Gastrocnemius medialis (tissue), 4 donors: ENCODE results near the gene TMEM217. TPM values are rescaled to one million over a fixed set of nuclear protein-coding genes. Genes with fewer than 3 reads are reported as not detected.

Source experiments
- ATAC-seq, 2 donors: fragments of 150-250 bp; one replicate each; pipeline ENCODE4 v1.9.1; 2016
- DNase-seq, 2 donors: peaks; one replicate each; pipeline ENCODE4 v3.0.0-alpha.2; 2019
- H3K27ac ChIP-seq, 4 donors: fragments of 200-600 bp; sonication (generic); 1 replicate in 1 of 4; 2 replicates in 3 of 4; pipeline ENCODE4 v1.5.1; 2016 to 2018; ENCODE audit warnings: mild to moderate bottlenecking in 2 of 4, moderate library complexity in 1 of 4
- H3K27me3 ChIP-seq, 3 donors: fragments of 200-600 bp; sonication (generic) in 2 of 3; 1 replicate in 1 of 3; 2 replicates in 2 of 3; pipeline versions ENCODE4 v1.5.1 to v1.6.0; 2016 to 2019; ENCODE audit warnings: mild to moderate bottlenecking in 1 of 3, moderate library complexity in 1 of 3
- H3K36me3 ChIP-seq, 2 donors: fragments of 200-600 bp; sonication (generic) in 1 of 2; one replicate each; pipeline ENCODE4 v1.5.1; 2017 to 2018
- H3K4me1 ChIP-seq, 2 donors: fragments of 200-600 bp; sonication (generic) in 1 of 2; one replicate each; pipeline ENCODE4 v1.5.1; 2016 to 2017; ENCODE audit warnings: mild to moderate bottlenecking in 2 of 2
- H3K4me3 ChIP-seq, 4 donors: fragments of 200-600 bp; sonication (generic) in 3 of 4; 1 replicate in 1 of 4; 2 replicates in 3 of 4; pipeline ENCODE4 v1.5.1; 2016 to 2019; ENCODE audit warnings: mild to moderate bottlenecking in 2 of 4
- H3K9me3 ChIP-seq, 3 donors: fragments of 200-600 bp; sonication (generic) in 2 of 3; 1 replicate in 1 of 3; 2 replicates in 2 of 3; pipeline ENCODE4 v1.5.1; 2016 to 2019
- POLR2A ChIP-seq, 2 donors: fragments of 450-650 bp; IDR thresholded peaks; one replicate each; pipeline ENCODE4 v1.6.1; 2017; ENCODE audit warnings: antibody characterized with exemption in 2 of 2, mild to moderate bottlenecking in 2 of 2, moderate library complexity in 2 of 2
- in situ Hi-C, 4 donors: fragments of 200-750 bp; cut with MboI; loops; one replicate each; pipeline versions ENCODE4 v1.15.0 to v1.8.0; 2017; ENCODE audit warnings: low sequenced_read_pairs in 4 of 4
- intact Hi-C: fragments of 100-400 bp; cut with DNase I; formaldehyde crosslinking; loops from one replicate; pipeline ENCODE4 v1.15.1; 2023; ENCODE audit warnings: low total_unique reads
- total RNA-seq, 4 donors: library from RNA; depleted of rRNA; stranded (reverse); fragments of >200 nt; gene quantifications; one replicate each; pipeline versions ENCODE4 v1.1.0 to v1.2.3, GENCODE V29; 2016
- TF ChIP-seq, protein P1 (sequence below), 5 experiments: fragments of 450-650 bp in 3 of 5; fragments of 200-600 bp in 2 of 5; sonication (generic) in 2 of 5; IDR thresholded peaks in 4 of 5; conservative IDR thresholded peaks in 1 of 5; 1 replicate in 4 of 5; 2 replicates in 1 of 5; pipeline ENCODE4 v1.5.1; 2016 to 2019; ENCODE audit warnings: antibody characterized with exemption in 5 of 5, mild to moderate bottlenecking in 3 of 5, moderate library complexity in 3 of 5

Gene TMEM217
- total RNA-seq, 4 donors from 2014 or later: 0.22 TPM; not detected in 3

DNA sequence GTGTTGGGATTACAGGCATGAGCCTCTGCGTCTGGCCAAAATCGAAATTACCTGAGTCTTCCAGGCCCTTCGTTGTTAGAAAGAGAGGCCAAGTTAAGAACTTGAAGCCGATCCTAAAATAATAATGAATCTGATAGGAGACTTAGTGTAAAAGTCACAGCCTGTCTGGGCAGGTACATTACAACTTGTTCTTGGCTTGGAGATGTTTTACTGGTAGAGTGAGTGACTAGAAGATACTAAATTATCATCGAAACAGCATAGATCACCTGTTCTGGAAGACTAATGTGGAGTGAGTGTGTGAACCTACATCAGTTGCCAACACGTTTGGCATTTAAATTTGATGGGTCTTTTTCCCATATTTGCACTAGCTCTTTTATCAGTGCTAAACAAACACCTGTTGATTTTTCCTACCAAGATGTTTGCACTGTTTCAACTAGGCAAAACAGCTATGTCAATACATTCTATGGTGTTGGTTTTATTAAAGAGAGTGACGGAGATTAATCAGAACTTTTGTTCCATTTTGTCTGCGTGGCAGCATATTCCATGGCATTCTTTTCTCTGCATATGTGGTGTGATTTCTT lies 4.6 kb upstream of the TMEM217 start:
- no peak for TF ChIP-seq POLR2A (IDR thresholded peaks at IDR 0.05)
- TF ChIP-seq, protein P1, sequence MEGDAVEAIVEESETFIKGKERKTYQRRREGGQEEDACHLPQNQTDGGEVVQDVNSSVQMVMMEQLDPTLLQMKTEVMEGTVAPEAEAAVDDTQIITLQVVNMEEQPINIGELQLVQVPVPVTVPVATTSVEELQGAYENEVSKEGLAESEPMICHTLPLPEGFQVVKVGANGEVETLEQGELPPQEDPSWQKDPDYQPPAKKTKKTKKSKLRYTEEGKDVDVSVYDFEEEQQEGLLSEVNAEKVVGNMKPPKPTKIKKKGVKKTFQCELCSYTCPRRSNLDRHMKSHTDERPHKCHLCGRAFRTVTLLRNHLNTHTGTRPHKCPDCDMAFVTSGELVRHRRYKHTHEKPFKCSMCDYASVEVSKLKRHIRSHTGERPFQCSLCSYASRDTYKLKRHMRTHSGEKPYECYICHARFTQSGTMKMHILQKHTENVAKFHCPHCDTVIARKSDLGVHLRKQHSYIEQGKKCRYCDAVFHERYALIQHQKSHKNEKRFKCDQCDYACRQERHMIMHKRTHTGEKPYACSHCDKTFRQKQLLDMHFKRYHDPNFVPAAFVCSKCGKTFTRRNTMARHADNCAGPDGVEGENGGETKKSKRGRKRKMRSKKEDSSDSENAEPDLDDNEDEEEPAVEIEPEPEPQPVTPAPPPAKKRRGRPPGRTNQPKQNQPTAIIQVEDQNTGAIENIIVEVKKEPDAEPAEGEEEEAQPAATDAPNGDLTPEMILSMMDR (IDR thresholded peaks at IDR 0.05 in 4 of 5, conservative IDR thresholded peaks at IDR 0.05 in 1 of 5): no peak
- Histone ChIP-seq H3K4me3 (no peak overlapping the region), H3K36me3 (no peaks in the 10 kb centered on the region), H3K27me3 (no peaks in the 10 kb centered on the region), H3K9me3 (no peaks in the 10 kb centered on the region), H3K4me1 (peaks cover 44 to 52% of the 10 kb centered on the region in 2 donors), H3K27ac (peak overlapping the region; percentile 42 to 71 (median 54))
- in situ Hi-C loops: no loop called here
- peak in 1 of 2 donors; percentile 14 for ATAC-seq
- DNase-seq: no peak
- intact Hi-C loops: no loop called here

DNA sequence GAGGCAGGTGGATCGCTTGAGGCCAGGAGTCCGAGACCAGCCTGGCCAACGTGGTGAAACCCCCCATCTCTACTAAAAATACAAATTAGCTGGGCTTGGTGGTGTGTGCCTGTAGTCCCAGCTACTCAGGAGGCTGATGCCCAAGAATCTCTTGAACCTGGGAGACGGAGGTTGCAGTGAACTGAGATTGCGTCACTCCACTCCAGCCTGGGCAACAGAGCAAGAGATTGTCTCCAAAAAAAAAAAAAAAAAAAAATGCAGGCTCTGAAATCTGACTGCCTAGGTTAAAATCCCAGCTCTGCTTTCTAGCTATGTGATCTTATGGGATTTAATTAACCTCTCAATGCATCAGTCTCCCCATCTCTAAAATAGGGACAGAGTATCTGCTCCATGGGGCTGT lies 3.3 kb upstream of the TMEM217 start:
- in situ Hi-C loops: no loop called here
- TF ChIP-seq, protein P1 (IDR thresholded peaks at IDR 0.05 in 4 of 5, conservative IDR thresholded peaks at IDR 0.05 in 1 of 5): no peak
- no peak for TF ChIP-seq POLR2A (IDR thresholded peaks at IDR 0.05)
- Histone ChIP-seq H3K36me3 (no peaks in the 10 kb centered on the region), H3K9me3 (no peaks in the 10 kb centered on the region), H3K27me3 (no peaks in the 10 kb centered on the region), H3K27ac (no peak overlapping the region), H3K4me1 (peaks cover 49 to 56% of the 10 kb centered on the region in 2 donors), H3K4me3 (no peak overlapping the region)
- intact Hi-C loops: no loop called here
- DNase-seq (no peak), ATAC-seq (no peak)

DNA sequence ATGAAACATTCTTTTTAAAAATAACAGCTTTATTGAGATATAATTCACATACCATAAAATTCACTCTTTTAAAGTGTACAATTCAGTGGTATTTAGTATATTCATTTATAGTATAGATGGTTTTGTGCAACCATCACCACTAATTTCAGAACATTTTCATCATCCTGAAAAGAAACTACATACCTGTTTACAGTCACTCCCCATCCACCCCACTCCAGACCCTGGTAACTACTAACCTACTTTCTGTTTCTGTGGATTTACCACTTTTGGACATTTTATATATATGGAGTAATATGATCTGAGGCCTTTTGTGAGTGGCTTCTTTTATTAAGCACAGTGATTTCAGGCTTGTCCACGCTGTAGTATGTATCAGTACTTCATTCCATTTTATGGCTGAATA lies 2.5 kb upstream of the TMEM217 start:
- in situ Hi-C loops (no loop called here), intact Hi-C loops (no loop called here)
- no peak overlapping the region for H3K27ac ChIP-seq
- no peaks in the 10 kb centered on the region for H3K27me3 ChIP-seq
- no peak for DNase-seq
- peaks cover 49 to 56% of the 10 kb centered on the region in 2 donors for H3K4me1 ChIP-seq
- H3K36me3 ChIP-seq: no peaks in the 10 kb centered on the region
- no peak overlapping the region for H3K4me3 ChIP-seq
- TF ChIP-seq, protein P1 (IDR thresholded peaks at IDR 0.05 in 4 of 5, conservative IDR thresholded peaks at IDR 0.05 in 1 of 5): no peak
- TF ChIP-seq POLR2A (IDR thresholded peaks at IDR 0.05): no peak
- no peaks in the 10 kb centered on the region for H3K9me3 ChIP-seq
- no peak for ATAC-seq

DNA sequence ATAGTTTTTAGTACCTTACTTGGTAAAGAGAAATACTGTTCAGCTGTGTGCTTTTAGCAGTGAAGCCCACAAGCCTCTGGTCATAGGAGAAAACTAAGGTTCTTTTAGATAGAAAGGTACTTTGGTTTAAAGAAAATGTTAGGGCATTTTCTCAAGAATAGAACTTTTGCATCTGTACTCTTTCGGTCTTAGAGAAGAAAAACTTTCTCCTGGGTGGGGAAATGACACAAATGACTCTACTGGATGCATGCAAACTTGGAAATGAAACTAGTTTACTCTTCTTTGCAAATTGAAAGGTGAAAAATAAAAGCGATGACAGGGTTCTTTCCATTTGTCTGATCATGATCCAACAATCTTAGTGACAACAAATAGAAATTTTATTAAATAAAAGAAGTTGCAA lies 2.1 kb upstream of the TMEM217 start:
- H3K27me3 ChIP-seq: no peaks in the 10 kb centered on the region
- peak overlapping the region in 1 of 4 donors; percentile 94 for H3K27ac ChIP-seq

More for the DNA sequence above, 2.1 kb upstream of the TMEM217 start:
- DNase-seq: no peak
- Histone ChIP-seq H3K4me3 (no peak overlapping the region), H3K4me1 (peaks cover 49 to 56% of the 10 kb centered on the region in 2 donors), H3K9me3 (no peaks in the 10 kb centered on the region), H3K36me3 (no peaks in the 10 kb centered on the region)
- in situ Hi-C loops: no loop called here
- TF ChIP-seq, protein P1 (IDR thresholded peaks at IDR 0.05 in 4 of 5, conservative IDR thresholded peaks at IDR 0.05 in 1 of 5): no peak
- TF ChIP-seq POLR2A (IDR thresholded peaks at IDR 0.05): no peak
- ATAC-seq: no peak
- intact Hi-C loops: no loop called here
